Mucosa of rectum (tissue), 2 donors: ENCODE measurements around the gene PRR15L.

Experiments
- H3K27ac ChIP-seq, 2 donors: one replicate each; pipeline ENCODE4 v1.7.0; 2013; ENCODE audit warnings: inconsistent platforms in 2 of 2, low read depth in 2 of 2, low read length in 2 of 2
- H3K27me3 ChIP-seq, 2 donors: one replicate each; pipeline ENCODE4 v1.7.0; 2013; ENCODE audit warnings: low read length in 2 of 2; ENCODE audit not compliant: control insufficient read depth in 2 of 2, insufficient read depth in 2 of 2
- H3K36me3 ChIP-seq, 2 donors: one replicate each; pipeline ENCODE4 v1.7.0; 2013; ENCODE audit warnings: low read length in 2 of 2; ENCODE audit not compliant: control insufficient read depth in 2 of 2, insufficient read depth in 2 of 2
- H3K4me1 ChIP-seq, 2 donors: one replicate each; pipeline ENCODE4 v1.7.0; 2013; ENCODE audit warnings: low read length in 2 of 2, mild to moderate bottlenecking in 1 of 2; ENCODE audit not compliant: control insufficient read depth in 2 of 2, insufficient read depth in 2 of 2
- H3K4me3 ChIP-seq, 2 donors: one replicate each; pipeline ENCODE4 v1.7.0; 2013; ENCODE audit warnings: low read length in 2 of 2
- H3K9ac ChIP-seq, 2 donors: one replicate each; pipeline ENCODE4 v1.7.0; 2013; ENCODE audit warnings: low read length in 2 of 2, low read depth in 1 of 2, mild to moderate bottlenecking in 1 of 2
- H3K9me3 ChIP-seq, 2 donors: one replicate each; pipeline ENCODE4 v1.7.0; 2013; ENCODE audit warnings: low read length in 2 of 2; ENCODE audit not compliant: control insufficient read depth in 2 of 2
- donor health status: healthy.
- donor health status: Normal muscosa, but diverticular disease.

PRR15L gene

DNA sequence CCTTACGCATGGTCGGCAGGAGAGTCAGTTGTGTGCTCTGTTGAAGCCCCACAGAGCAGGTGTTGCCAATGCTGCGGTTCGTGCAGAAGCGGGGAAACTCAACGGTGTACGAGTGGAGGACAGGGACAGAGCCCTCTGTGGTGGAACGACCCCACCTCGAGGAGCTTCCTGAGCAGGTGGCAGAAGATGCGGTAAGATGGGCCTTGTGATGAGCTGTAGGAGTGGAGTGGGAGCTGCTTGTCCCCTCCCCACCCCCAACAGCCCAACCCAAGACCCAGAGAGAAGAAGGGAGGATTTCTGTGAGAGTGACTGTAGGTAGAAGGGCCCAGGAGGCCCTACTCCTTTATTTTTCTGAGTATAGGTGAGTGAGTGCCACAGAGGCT lies 18.1 kb upstream of the PRR15L start:
- H3K27ac ChIP-seq, result no peak overlapping the region
- H3K4me3 ChIP-seq, result no peak overlapping the region
- H3K27me3 ChIP-seq, result no peaks in the 10 kb centered on the region
- peaks cover 59 to 67% of the 10 kb centered on the region in 2 donors for H3K36me3 ChIP-seq
- no peaks in the 10 kb centered on the region for H3K9me3 ChIP-seq
- peaks cover 3 to 9% of the 10 kb centered on the region in 2 donors for H3K4me1 ChIP-seq
- H3K9ac ChIP-seq, result no peak overlapping the region

DNA sequence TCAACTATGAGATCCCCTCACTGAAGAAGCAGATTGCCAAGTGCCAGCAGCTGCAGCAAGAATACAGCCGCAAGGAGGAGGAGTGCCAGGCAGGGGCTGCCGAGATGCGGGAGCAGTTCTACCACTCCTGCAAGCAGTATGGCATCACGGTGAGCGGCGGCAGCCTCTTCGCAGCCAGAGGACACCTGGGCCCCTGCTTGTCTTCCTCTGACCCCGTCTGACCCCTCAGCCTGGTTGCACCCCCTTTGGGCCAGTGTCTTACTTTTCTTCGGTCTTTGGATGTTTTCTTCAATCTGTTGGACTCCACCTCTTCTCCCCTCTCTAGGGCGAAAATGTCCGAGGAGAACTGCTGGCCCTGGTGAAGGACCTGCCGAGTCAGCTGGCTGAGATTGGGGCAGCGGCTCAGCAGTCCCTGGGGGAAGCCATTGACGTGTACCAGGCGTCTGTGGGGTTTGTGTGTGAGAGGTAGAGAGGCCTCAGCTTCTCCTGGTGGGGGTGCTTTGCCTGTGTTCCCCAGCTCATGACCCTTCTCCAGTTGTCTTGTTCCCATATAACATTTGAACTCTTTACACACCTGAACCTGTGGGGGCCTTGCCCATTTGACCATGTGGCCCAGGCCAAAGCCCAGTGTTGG lies 17.6 kb upstream of the PRR15L start:
- no peaks in the 10 kb centered on the region for H3K9me3 ChIP-seq
- peaks cover 5 to 10% of the 10 kb centered on the region in 2 donors for H3K4me1 ChIP-seq
- H3K27me3 ChIP-seq, result no peaks in the 10 kb centered on the region
- H3K4me3 ChIP-seq, result no peak overlapping the region
- no peak overlapping the region for H3K27ac ChIP-seq
- H3K9ac ChIP-seq, result no peak overlapping the region
- peaks cover 54 to 62% of the 10 kb centered on the region in 2 donors for H3K36me3 ChIP-seq

DNA sequence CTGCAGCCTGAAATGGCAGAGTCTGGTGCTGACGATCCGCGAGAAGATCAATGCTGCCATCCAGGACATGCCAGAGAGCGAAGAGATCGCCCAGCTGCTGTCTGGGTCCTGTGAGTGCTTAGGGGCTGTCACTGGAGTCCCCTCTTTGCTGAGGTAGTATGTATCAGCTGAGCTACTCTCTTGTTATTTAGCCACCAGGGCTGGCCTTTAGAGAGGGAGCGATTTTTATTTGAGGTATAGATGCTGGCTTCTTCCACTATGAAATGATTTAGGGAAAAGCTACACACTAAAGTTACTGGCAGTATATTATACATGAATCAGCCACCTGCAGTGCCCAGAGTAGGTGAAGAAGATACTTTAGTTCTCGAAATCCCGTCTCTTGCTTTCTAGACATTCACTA lies 15.9 kb upstream of the PRR15L start:
- peaks cover 38 to 47% of the 10 kb centered on the region in 2 donors for H3K36me3 ChIP-seq
- H3K4me3 ChIP-seq, result no peak overlapping the region
- no peaks in the 10 kb centered on the region for H3K27me3 ChIP-seq
- H3K9me3 ChIP-seq, result no peaks in the 10 kb centered on the region
- H3K9ac ChIP-seq, result no peak overlapping the region
- no peak overlapping the region for H3K27ac ChIP-seq
- H3K4me1 ChIP-seq, result peaks cover 17 to 18% of the 10 kb centered on the region in 2 donors

DNA sequence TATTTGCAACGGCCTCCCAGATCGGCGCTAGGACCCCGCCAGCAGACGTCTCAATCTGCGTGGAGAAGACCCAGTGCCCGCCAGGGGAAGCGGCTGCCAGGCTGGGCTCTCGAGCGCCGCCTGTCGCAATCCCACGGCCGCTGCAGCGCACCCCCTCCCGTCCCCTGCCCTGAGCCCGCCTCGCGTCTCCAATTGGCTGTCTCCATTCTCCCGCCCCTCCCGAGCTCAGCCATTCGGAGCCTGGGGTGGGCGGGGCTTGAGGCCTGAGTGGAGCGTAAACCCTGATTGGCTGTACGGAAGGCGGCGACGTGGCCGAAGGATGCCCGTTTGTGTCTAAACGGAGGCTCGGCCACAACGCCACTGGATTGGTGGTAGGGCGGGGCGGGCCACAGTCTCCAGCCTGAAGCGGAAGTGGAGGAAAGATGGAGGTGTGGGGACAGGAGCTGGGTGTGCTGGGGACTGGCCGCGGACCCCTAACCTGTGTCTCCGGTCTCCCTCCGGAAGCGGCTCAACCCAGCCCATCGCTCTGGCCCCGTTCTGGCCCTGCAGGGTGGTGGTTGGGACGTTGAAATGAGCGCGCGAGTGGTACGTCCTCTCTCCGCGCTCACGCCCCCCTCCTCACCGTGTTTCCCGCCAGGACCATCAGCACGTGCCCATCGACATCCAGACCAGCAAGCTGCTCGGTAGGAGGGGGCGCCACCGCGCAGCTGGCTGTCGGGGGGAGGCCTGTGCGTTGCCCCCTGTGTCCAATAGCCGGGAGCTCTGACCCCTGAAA lies 13.2 kb upstream of the PRR15L start, which contains the start of gene CDK5RAP3:
Gene CDK5RAP3 (plus strand): TSS at position 389 of the 775 bp plus-strand sequence. CDS start 34 bp downstream, at position 423.
- Histone ChIP-seq H3K27me3 (no peaks in the 10 kb centered on the region), H3K9me3 (no peaks in the 10 kb centered on the region), H3K36me3 (peaks cover 21 to 29% of the 10 kb centered on the region in 2 donors), H3K4me1 (peaks cover 25 to 35% of the 10 kb centered on the region in 2 donors), H3K9ac (peak within 1 kb of the TSS; percentile 89 to 98), H3K4me3 (peak within 1 kb of the TSS; percentile 95 to 98), H3K27ac (peak within 1 kb of the TSS; percentile 86)

DNA sequence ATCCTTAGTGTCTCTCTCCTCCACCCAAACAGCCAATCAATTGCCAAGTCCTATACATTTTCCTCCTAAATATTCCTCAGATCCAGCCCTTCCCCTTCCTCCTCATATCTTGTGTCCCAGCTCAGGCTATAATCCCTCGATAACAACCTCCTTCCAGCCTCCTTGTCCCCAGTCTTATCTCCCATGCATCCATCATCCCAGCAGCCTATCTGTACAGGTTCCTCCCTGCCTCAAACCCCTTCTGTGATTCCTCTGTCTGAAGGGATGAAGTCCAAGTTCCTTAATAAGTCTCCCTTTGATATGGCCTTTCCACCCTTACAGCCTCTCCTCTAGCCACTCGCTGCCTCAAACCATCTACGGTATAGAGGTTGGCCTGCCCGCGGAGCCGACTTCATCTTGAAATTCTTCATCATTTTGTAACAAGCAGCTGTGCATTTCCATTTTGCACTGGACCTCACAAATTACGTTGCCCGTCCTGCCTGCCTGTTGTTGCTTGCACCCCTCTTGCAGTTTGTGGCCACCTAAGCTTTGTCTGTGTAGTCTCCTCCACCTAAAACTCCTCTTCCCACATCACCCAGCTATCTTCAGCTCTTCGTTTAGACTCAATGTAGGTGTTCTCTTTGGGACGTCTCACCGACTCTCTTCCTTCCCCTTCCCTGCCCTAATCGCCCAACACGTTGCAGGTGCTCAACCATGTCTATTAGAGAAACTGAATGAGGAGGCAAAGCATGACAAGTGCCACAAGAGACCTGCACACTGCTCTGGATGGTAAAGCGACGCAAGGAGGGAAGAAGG lies 12.4 kb upstream of the PRR15L start:
- H3K36me3 ChIP-seq, result peaks cover 14 to 21% of the 10 kb centered on the region in 2 donors
- H3K27me3 ChIP-seq, result no peaks in the 10 kb centered on the region
- peak overlapping the region; percentile 7 to 66 for H3K27ac ChIP-seq
- peak overlapping the region; percentile 58 to 76 for H3K4me3 ChIP-seq
- H3K9ac ChIP-seq, result peak overlapping the region; percentile 35 to 38
- H3K4me1 ChIP-seq, result peaks cover 31 to 43% of the 10 kb centered on the region in 2 donors
- no peaks in the 10 kb centered on the region for H3K9me3 ChIP-seq

GRCh38 chr17:47968836-47969235 lies 11.2 kb upstream of the PRR15L start:
- no peak overlapping the region for H3K27ac ChIP-seq
- H3K4me1 ChIP-seq, result peaks cover 34 to 54% of the 10 kb centered on the region in 2 donors
- no peak overlapping the region for H3K4me3 ChIP-seq
- H3K9me3 ChIP-seq, result no peaks in the 10 kb centered on the region
- H3K9ac ChIP-seq, result no peak overlapping the region
- no peaks in the 10 kb centered on the region for H3K27me3 ChIP-seq
- peaks cover 8 to 9% of the 10 kb centered on the region in 2 donors for H3K36me3 ChIP-seq

GRCh38 chr17:47967607-47968252 lies 10.0 kb upstream of the PRR15L start:
- peaks cover 0 to 3% of the 10 kb centered on the region in 2 donors for H3K36me3 ChIP-seq
- peak overlapping the region; percentile 89 to 91 for H3K27ac ChIP-seq
- H3K4me3 ChIP-seq, result peak overlapping the region in 1 of 2 donors; percentile 0
- no peaks in the 10 kb centered on the region for H3K27me3 ChIP-seq
- peak overlapping the region; percentile 17 to 73 for H3K9ac ChIP-seq
- no peaks in the 10 kb centered on the region for H3K9me3 ChIP-seq
- peaks cover 38 to 57% of the 10 kb centered on the region in 2 donors for H3K4me1 ChIP-seq

DNA sequence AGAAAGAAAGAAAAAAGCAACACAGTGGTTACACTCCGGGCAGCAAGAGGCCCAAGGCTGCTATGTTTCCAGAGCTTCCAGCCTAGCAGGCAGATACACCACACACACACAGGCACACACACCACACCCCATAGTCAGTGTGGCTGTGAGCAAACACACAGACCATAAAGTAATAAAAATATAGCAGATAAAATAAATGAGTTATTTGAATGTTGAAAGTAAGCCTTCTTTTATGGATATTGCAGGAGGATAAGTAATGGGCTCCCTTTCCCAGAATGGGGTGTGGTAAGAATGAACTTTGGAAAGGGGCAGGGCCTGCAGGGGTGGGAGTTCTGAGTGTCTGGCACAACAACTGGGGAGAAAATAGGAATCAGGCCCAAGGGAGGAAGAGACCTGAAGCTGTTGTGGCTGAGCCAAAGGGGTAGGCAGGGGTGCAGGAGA lies 8.4 kb upstream of the PRR15L start:
- Histone ChIP-seq H3K27me3 (no peaks in the 10 kb centered on the region), H3K27ac (peak overlapping the region; percentile 89 to 91), H3K36me3 (peaks cover 0 to 1% of the 10 kb centered on the region in 2 donors), H3K9ac (peak overlapping the region; percentile 58 to 73), H3K4me3 (peak overlapping the region; percentile 32 to 57), H3K9me3 (no peaks in the 10 kb centered on the region), H3K4me1 (peaks cover 33 to 67% of the 10 kb centered on the region in 2 donors)

- no peaks in the 10 kb centered on the region for H3K36me3 ChIP-seq
- no peak overlapping the region for H3K9ac ChIP-seq
- H3K9me3 ChIP-seq, result no peaks in the 10 kb centered on the region
- H3K4me1 ChIP-seq, result peaks cover 31 to 70% of the 10 kb centered on the region in 2 donors
- H3K27ac ChIP-seq, result peak overlapping the region; percentile 75 to 82
- no peak overlapping the region for H3K4me3 ChIP-seq
- H3K27me3 ChIP-seq, result no peaks in the 10 kb centered on the region
Observed at GRCh38 chr17:47964856-47965255, 7.2 kb upstream of the PRR15L start.
